Measurements from ENCODE around the gene TRA2B.

Gene TRA2B

DNA sequence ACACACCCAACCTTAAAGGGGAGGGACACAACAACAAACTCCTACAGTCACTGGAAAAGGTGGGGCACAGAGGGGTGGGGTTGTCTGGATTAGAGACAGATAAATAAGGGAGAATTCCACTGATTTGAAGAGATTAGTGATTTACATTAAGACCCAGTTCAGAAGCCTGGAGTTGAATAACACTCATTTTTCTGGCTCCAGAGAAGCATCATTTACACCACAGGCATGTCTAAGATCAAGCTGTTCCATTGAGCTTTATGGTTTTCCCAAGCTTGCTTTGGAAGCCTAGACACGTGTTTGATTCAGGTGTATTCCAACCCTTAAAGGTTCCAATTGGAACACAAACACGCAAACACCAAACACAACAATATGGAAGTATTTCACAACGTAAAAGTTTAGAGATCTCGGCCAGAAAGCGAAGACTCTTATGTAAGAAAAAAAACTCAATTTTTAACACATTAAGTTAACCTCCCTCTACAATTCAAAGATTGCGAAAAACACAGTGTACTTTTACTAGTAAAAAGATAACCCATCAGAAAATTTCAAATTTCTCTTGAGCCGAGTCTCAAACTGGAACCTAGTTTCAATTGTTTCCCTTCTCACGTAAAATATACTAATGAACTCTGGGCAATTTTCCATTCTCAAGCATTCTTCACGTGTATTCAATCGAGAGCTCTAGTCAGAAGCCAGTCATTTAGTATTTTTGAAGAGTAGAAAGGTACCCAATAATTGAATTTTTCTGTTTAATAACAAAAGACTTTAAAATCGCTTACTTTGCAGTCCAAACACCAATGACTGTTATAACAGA is 2.1 kb downstream of the TRA2B start:
- no peak for DNase-seq (ENCODE audit: low spot score)
- H3K36me3 ChIP-seq (ENCODE audit: low read depth), result peaks cover 69% of the 10 kb centered on the region
- H3K4me3 ChIP-seq (ENCODE audit: severe bottlenecking), result peak overlapping the region; percentile 89
- no peak for ATAC-seq (ENCODE audit: low read depth)
- no peaks in the 10 kb centered on the region for H3K27me3 ChIP-seq (ENCODE audit: insufficient read depth, poor library complexity, severe bottlenecking)
- no peaks in the 10 kb centered on the region for H3K9me3 ChIP-seq (ENCODE audit: severe bottlenecking)
- H3K27ac ChIP-seq (ENCODE audit: poor library complexity, severe bottlenecking), result peak overlapping the region; percentile 85
- TF ChIP-seq, protein P1, sequence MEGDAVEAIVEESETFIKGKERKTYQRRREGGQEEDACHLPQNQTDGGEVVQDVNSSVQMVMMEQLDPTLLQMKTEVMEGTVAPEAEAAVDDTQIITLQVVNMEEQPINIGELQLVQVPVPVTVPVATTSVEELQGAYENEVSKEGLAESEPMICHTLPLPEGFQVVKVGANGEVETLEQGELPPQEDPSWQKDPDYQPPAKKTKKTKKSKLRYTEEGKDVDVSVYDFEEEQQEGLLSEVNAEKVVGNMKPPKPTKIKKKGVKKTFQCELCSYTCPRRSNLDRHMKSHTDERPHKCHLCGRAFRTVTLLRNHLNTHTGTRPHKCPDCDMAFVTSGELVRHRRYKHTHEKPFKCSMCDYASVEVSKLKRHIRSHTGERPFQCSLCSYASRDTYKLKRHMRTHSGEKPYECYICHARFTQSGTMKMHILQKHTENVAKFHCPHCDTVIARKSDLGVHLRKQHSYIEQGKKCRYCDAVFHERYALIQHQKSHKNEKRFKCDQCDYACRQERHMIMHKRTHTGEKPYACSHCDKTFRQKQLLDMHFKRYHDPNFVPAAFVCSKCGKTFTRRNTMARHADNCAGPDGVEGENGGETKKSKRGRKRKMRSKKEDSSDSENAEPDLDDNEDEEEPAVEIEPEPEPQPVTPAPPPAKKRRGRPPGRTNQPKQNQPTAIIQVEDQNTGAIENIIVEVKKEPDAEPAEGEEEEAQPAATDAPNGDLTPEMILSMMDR (IDR thresholded peaks at IDR 0.05; ENCODE audit: poor library complexity, severe bottlenecking), result no peak
- H3K4me1 ChIP-seq (ENCODE audit: insufficient read depth, poor library complexity, severe bottlenecking), result peaks cover 33% of the 10 kb centered on the region

DNA sequence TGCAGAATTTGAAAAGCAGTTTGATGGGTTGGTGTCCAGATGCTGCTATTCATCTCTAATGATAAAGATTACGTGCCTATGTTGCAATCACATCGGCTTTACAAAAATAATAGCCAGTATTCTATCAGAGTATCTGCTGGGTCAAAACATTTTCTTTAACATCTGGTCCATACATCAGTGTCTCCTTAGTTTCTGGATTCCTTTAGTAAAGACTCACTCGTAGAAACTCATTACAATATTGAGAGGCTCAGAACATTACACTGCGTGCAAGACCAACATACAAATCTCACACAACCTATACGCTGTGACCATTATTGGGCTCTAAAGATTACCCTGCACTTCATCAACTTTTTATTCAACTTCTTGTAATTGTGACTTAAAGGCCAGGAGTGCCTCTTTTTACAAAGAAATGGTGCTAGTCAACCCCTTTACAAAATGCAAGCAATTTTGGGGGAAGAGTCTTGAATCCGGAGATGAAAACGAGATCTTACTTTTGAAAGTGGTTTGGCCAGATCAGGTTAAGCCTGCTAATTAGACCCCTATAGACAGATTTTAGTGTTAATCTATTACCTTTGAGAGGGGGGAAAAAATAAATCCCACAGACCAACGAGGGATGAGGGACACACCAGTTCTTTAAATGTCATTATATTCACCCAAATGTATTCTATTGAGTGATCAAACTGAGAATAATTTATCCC is 2.9 kb downstream of the TRA2B start:
- H3K4me3 ChIP-seq (ENCODE audit: severe bottlenecking), result peak overlapping the region; percentile 89
- peak overlapping the region; percentile 85 for H3K27ac ChIP-seq (ENCODE audit: poor library complexity, severe bottlenecking)
- H3K4me1 ChIP-seq (ENCODE audit: insufficient read depth, poor library complexity, severe bottlenecking), result peaks cover 33% of the 10 kb centered on the region
- no peaks in the 10 kb centered on the region for H3K27me3 ChIP-seq (ENCODE audit: insufficient read depth, poor library complexity, severe bottlenecking)
- H3K36me3 ChIP-seq (ENCODE audit: low read depth), result peaks cover 76% of the 10 kb centered on the region
- DNase-seq (ENCODE audit: low spot score) (no peak), ATAC-seq (ENCODE audit: low read depth) (peak; percentile 15; the same call in 2 of the 3 replicates)
- H3K9me3 ChIP-seq (ENCODE audit: severe bottlenecking), result no peaks in the 10 kb centered on the region
- TF ChIP-seq, protein P1 (IDR thresholded peaks at IDR 0.05; ENCODE audit: poor library complexity, severe bottlenecking), result no peak

DNA sequence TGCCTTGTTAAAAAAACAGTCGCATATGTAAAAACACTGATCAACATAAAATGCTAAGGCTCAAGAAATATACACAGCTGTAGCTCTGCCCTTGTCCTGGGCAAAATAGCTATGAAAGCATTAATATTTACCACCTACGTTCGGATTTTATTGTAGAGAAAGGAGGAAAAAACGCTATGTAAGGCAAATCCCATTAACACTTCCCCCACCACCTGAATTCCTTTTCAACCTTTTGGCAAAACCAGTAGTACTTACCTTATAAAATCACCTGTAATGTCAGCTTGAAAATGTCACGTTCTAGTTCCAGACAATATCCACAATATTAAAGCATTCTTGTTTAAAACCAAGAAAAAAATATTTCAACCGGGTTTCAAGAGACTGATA is 3.6 kb downstream of the TRA2B start:
- H3K9me3 ChIP-seq (ENCODE audit: severe bottlenecking), result no peaks in the 10 kb centered on the region
- H3K4me1 ChIP-seq (ENCODE audit: insufficient read depth, poor library complexity, severe bottlenecking), result peaks cover 37% of the 10 kb centered on the region
- peak overlapping the region; percentile 89 for H3K4me3 ChIP-seq (ENCODE audit: severe bottlenecking)
- ATAC-seq (ENCODE audit: low read depth), result no peak
- no peak for DNase-seq (ENCODE audit: low spot score)
- H3K36me3 ChIP-seq (ENCODE audit: low read depth), result peaks cover 84% of the 10 kb centered on the region
- TF ChIP-seq, protein P1 (IDR thresholded peaks at IDR 0.05; ENCODE audit: poor library complexity, severe bottlenecking), result no peak
- peak overlapping the region; percentile 85 for H3K27ac ChIP-seq (ENCODE audit: poor library complexity, severe bottlenecking)
- no peaks in the 10 kb centered on the region for H3K27me3 ChIP-seq (ENCODE audit: insufficient read depth, poor library complexity, severe bottlenecking)

DNA sequence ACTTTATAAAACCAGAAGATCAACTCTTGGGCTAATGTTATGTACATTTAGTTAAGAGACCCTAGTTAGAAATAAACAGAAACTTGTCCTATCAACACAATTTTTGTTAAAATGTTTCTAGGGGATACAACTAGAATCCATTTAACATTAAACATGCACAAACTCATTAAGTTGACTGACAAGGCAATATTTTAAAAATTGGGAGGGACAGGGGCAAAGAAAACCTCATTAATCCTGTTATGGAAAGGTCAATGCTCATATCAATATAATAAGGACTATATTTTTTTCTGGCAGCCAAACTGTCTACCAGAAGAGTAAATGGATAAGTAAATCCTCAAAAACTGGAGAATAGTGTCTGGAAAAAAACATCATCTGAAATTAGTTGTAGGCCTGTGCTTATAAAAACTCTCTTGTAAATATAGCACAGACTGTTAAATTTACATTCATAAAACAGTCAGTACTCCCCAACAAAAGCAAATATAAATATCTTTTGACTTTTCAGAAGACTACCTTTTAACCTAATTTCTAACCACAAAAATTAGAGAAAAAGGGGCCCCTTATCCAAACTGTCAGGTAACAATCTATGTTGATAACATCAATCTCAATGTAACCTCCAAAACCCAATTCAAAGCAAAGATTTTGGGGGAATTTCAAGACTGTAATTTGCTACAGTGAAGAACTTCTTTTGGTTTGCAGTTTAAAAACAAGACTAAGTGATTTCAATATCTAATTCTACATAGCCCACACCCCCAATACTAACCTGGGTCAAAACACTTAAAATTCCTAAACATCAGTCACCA is 4.2 kb downstream of the TRA2B start:
- no peaks in the 10 kb centered on the region for H3K27me3 ChIP-seq (ENCODE audit: insufficient read depth, poor library complexity, severe bottlenecking)
- H3K4me1 ChIP-seq (ENCODE audit: insufficient read depth, poor library complexity, severe bottlenecking), result peaks cover 43% of the 10 kb centered on the region
- DNase-seq (ENCODE audit: low spot score), result no peak
- peak overlapping the region; percentile 89 for H3K4me3 ChIP-seq (ENCODE audit: severe bottlenecking)
- H3K36me3 ChIP-seq (ENCODE audit: low read depth), result peaks cover 90% of the 10 kb centered on the region
- H3K27ac ChIP-seq (ENCODE audit: poor library complexity, severe bottlenecking), result peak overlapping the region; percentile 85
- no peaks in the 10 kb centered on the region for H3K9me3 ChIP-seq (ENCODE audit: severe bottlenecking)
- ATAC-seq (ENCODE audit: low read depth), result no peak
- TF ChIP-seq, protein P1 (IDR thresholded peaks at IDR 0.05; ENCODE audit: poor library complexity, severe bottlenecking), result no peak
